HUDEP-2 (cell line): ENCODE data around the gene PTPRN2.
"Not testable (repeated sequence)": the region's sequence is repeated elsewhere in the genome, so short reads cannot be mapped to it uniquely, and the experiment has no call there.

Experiments used
- DNase-seq, 76 experiments: peaks; one replicate each; lab custom pipeline; 2025; ENCODE audit not compliant: unreplicated experiment in 76 of 76; lab: John Stamatoyannopoulos, UW

The PTPRN2 gene

GRCh38 chr7:158475679-158476052, 112.0 kb downstream of the PTPRN2 start:
- DNase-seq: no peak

DNA sequence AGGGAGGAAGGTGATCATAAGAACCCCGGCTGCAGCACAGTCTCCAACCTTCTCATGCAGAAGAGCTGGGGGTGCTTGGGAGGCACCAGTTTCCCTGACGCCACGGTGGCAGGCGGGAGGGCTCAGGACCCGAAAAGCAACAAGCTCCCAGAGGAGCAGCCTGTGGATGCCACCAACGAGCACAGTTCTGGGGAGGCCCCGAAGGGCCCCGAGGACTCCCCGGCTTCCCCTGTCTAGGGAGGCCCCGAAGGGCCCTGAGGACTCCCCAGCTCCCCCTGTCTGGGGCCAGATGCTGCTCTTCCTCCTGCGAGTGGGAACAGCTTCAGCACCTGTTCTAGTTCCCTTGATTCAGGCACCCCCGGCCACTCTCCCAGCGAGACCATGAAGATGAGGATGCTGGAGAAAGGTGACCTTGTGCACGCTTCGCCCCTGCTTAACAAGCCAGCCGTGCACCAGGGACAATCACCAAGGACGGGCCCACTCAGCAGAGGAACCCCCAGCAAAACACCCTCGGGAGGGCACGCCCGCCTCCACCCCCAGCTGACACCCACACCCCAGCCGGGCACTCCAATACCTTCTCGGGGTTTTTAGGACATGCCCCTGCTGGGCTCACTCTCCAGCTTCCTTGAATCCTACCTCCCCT, 112.5 kb downstream of the PTPRN2 start:
- DNase-seq: no peak

- no peak for DNase-seq
Measured at GRCh38 chr7:158474488-158474887, 113.1 kb downstream of the PTPRN2 start.

GRCh38 chr7:158473946-158474345, 113.7 kb downstream of the PTPRN2 start:
- no peak for DNase-seq

GRCh38 chr7:158473221-158473620, 114.4 kb downstream of the PTPRN2 start:
- DNase-seq: no peak

DNA sequence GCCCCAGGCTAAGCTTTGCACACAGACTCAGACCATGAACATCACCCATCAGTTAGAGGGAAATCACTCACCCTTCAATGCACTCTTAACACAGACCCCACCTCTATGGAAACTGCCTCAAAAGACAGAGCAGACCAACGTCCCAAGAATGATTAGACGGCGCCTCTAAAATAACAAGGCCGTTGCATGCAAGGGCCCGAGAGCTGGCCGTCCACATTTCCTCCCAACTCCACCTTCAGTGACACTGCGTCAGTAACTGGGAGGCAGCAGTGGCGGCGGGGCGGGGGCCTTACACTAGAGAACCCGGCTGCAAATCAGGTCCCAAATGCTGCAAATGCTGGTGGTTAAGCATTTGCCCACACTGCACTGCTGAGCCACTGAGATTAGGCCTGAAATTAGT, 115.0 kb downstream of the PTPRN2 start:
- no peak for DNase-seq

DNA sequence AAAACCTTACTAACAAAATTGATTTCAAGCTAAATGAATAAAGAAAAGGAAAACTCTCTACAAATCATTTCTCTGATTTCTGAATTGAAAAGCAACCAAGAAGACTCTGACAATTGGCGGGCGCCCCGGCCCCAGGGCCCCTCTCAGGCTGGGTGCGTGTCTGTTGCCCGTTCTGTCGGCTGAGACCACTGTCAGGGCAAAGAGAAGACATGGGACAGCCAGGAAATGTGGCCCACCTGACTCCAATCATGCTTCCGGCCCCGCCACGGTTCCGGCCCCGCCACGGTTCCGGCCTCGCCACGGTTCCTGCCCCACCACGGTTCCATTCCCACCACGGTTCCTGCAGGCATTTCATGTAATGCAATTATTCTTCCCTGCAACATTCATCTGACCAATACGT, 115.9 kb downstream of the PTPRN2 start:
- no peak for DNase-seq

DNA sequence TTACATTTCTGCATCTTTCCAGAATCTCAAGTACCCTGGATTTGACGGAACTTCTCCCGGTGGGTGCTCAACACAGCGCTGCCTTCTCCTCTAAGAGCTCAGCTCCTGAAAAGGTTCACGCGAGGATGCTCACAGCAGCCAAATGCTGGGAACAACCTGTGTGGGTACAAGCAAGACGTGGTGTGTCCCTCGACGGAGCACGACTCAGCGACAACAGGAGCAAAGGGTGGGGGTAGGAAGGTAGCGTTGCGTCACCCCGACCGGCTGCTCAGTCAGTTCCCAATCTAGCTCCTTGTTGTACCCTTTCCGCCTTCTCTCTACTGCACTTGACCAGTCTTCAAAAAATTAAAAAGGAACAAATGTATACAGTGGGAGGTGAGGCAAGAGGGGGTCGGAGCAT, 117.3 kb downstream of the PTPRN2 start:
- no peak for DNase-seq

DNA sequence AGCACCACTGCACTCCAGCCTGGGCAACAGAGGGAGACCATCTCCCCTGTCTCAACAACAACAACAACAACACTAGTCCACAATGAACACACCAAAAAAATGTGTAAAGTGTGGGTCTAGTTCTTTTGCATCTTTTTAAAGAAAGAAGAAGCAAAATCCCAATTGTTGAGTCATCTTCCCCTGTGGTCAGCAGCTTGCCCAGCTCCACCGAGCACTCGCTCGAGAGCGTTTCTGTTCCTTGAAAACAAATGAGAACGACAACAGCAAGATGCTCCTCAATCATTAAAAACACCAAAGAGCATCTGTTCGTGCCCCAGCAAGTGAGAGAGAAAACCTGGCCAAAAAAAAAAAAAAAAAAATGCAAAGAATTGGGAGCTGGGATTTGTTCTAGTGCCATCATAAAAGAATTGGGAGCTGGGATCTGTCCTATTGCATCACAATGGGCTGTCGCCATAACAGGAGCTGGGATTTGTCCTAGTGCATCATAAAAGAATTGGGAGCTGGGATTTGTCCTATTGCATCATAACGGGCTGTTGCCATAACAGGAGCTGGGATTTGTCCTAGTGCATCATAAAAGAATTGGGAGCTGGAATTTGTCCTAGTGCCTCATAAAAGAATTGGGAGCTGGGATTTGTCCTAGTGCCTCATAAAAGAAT, 118.1 kb downstream of the PTPRN2 start:
- DNase-seq: no peak

GRCh38 chr7:158468700-158469296, 118.8 kb downstream of the PTPRN2 start:
- DNase-seq: no peak

- DNase-seq: no peak
Measured at GRCh38 chr7:158468181-158468580, 119.4 kb downstream of the PTPRN2 start.

- no peak for DNase-seq
Measured at GRCh38 chr7:158467562-158467961, 120.1 kb downstream of the PTPRN2 start.

GRCh38 chr7:158463317-158463716, 124.3 kb downstream of the PTPRN2 start:
- no peak for DNase-seq

GRCh38 chr7:158461824-158462223, 125.8 kb downstream of the PTPRN2 start:
- no peak for DNase-seq

- no peak for DNase-seq
Measured at GRCh38 chr7:158460665-158461064, 127.0 kb downstream of the PTPRN2 start.

DNA sequence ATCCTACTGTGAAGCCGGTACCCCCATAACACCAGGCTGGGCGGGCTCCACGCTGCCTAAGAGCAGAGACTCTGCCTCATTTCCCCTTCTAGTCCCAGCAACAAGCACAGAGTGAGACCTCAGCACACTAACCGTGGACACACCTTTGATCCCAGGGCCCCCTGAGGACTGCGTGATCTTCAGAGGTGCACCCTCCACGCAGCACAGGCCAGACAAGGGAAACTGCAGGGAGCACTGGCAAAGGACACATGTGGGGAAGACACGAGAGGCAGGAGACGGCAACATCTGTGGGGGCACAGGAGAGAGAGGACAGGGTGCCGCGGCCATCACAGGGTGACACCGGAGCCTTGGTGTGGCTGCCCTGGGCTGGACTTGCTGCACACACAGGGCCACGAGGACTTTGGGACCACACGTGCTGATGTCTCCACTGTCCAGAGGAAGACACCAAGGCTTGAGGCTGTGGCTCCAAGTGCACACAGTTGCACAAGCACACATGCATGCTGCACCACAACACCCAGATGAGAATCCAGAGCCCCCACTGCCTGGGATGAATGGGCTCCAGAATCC, 128.8 kb downstream of the PTPRN2 start:
- no peak for DNase-seq

GRCh38 chr7:158458096-158458495, 129.5 kb downstream of the PTPRN2 start:
- no peak for DNase-seq

DNA sequence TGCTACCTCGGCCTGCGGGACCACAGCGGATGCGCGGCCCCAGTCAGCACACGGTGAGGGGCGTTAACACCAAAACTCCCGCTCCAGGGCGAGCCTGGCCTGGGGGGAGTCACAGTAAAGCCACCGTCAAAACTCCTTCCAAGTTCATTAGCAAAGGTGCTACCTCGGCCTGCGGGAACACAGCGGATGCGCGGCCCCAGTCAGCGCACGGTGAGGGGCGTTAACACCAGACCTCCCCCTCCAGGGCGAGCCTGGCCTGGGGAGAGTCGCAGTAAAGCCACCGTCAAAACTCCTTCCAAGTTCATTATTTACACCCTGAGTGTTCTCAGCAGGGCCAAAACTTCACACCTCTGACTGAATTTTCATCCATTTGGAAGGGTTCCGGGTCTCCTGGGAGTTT, 130.0 kb downstream of the PTPRN2 start:
- not testable (repeated sequence) for DNase-seq

DNA sequence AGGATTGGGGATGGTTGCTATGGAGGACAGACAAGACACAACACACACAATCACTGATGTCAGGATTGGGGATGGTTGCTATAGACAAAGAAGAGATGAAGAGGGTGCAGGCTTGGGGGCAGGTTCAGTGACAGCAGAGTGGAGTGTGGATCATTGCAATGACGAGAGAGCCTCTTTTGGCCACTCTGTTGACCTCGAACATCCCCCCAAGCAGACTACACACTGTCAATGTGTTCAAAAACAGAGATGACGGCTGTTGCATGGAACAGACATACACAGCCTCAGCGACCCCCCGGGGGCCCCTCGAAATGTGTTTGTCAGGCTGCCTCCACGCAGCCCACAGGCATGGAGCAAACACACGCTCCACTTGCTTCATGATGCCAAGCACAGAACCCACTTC, 133.0 kb downstream of the PTPRN2 start:
- DNase-seq: no peak

GRCh38 chr7:158453663-158454062, 134.0 kb downstream of the PTPRN2 start:
- no peak for DNase-seq

GRCh38 chr7:158452331-158452730, 135.3 kb downstream of the PTPRN2 start:
- DNase-seq: no peak
